Testis (tissue), 2 donors: ENCODE results near the gene TFDP2.

Source experiments
- POLR2A ChIP-seq: fragments of 450-650 bp; IDR thresholded peaks from one replicate; pipeline ENCODE4 v1.6.1; 2017; ENCODE audit warnings: antibody characterized with exemption, mild to moderate bottlenecking, moderate library complexity
- TF ChIP-seq, protein P1 (sequence below), 3 experiments: fragments of 450-650 bp in 2 of 3; fragments of 200-600 bp in 1 of 3; sonication (generic) in 1 of 3; IDR thresholded peaks; one replicate each; pipeline ENCODE4 v1.5.1; 2016 to 2019; ENCODE audit warnings: antibody characterized with exemption in 3 of 3, mild to moderate bottlenecking in 2 of 3, moderate library complexity in 1 of 3

GRCh38 chr3:142154186-142154585 is 4.8 kb upstream of the TFDP2 start:
- TF ChIP-seq, protein P1, sequence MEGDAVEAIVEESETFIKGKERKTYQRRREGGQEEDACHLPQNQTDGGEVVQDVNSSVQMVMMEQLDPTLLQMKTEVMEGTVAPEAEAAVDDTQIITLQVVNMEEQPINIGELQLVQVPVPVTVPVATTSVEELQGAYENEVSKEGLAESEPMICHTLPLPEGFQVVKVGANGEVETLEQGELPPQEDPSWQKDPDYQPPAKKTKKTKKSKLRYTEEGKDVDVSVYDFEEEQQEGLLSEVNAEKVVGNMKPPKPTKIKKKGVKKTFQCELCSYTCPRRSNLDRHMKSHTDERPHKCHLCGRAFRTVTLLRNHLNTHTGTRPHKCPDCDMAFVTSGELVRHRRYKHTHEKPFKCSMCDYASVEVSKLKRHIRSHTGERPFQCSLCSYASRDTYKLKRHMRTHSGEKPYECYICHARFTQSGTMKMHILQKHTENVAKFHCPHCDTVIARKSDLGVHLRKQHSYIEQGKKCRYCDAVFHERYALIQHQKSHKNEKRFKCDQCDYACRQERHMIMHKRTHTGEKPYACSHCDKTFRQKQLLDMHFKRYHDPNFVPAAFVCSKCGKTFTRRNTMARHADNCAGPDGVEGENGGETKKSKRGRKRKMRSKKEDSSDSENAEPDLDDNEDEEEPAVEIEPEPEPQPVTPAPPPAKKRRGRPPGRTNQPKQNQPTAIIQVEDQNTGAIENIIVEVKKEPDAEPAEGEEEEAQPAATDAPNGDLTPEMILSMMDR (IDR thresholded peaks at IDR 0.05): no peak
- no peak for TF ChIP-seq POLR2A
